GM18517 (cell line): Measurements from ENCODE around the gene WASF3.
"Not testable (repeated sequence)": the region's sequence is repeated elsewhere in the genome, so short reads cannot be mapped to it uniquely, and the experiment has no call there.

Source experiments
- ATAC-seq: cut with Tn5 transposase; IDR thresholded peaks from one replicate; pipeline ENCODE4 v1.9.1; 2021; ENCODE audit warnings: mild to moderate bottlenecking, moderate library complexity; ENCODE audit not compliant: unreplicated experiment

Gene WASF3

GRCh38 chr13:26623125-26623524, 65.6 kb downstream of the WASF3 start:
- no peak for ATAC-seq

GRCh38 chr13:26624572-26624971, 67.1 kb downstream of the WASF3 start:
- ATAC-seq, result no peak

GRCh38 chr13:26626271-26626670, 68.8 kb downstream of the WASF3 start:
- ATAC-seq, result no peak

GRCh38 chr13:26628706-26629105, 71.2 kb downstream of the WASF3 start:
- no peak for ATAC-seq

- ATAC-seq, result no peak
These were observed 71.9 kb downstream of the WASF3 start for GRCh38 chr13:26629260-26629825.

GRCh38 chr13:26635634-26636033, 78.2 kb downstream of the WASF3 start:
- ATAC-seq, result not testable (repeated sequence)

- ATAC-seq, result not testable (repeated sequence)
These were observed 78.6 kb downstream of the WASF3 start for GRCh38 chr13:26636073-26636472.

GRCh38 chr13:26646603-26647002, 89.1 kb downstream of the WASF3 start:
- no peak for ATAC-seq

GRCh38 chr13:26651234-26651633, 93.8 kb downstream of the WASF3 start:
- ATAC-seq, result no peak

- no peak for ATAC-seq
These were observed 95.8 kb downstream of the WASF3 start for GRCh38 chr13:26653310-26653709.

- ATAC-seq, result no peak
These were observed 96.4 kb downstream of the WASF3 start for GRCh38 chr13:26653842-26654241.

- no peak for ATAC-seq
These were observed 99.4 kb downstream of the WASF3 start for GRCh38 chr13:26656919-26657318.

- ATAC-seq, result no peak
These were observed 101.2 kb downstream of the WASF3 start for GRCh38 chr13:26658448-26659385.

GRCh38 chr13:26660185-26660584, 102.7 kb downstream of the WASF3 start:
- no peak for ATAC-seq

- ATAC-seq, result no peak
These were observed 103.3 kb downstream of the WASF3 start for GRCh38 chr13:26660766-26661165.

- no peak for ATAC-seq
These were observed 106.3 kb downstream of the WASF3 start for GRCh38 chr13:26663791-26664190.

GRCh38 chr13:26664286-26664685, 106.8 kb downstream of the WASF3 start:
- no peak for ATAC-seq

GRCh38 chr13:26664876-26665275, 107.4 kb downstream of the WASF3 start:
- no peak for ATAC-seq

- no peak for ATAC-seq
These were observed 111.1 kb downstream of the WASF3 start for GRCh38 chr13:26668357-26669146.

GRCh38 chr13:26673890-26674289, 116.4 kb downstream of the WASF3 start:
- ATAC-seq, result no peak

GRCh38 chr13:26677156-26677555, 119.7 kb downstream of the WASF3 start:
- ATAC-seq, result no peak
